Gastroesophageal sphincter (tissue), 3 donors: Measurements from ENCODE around the gene CAMKK1.

Source experiments
- EP300 ChIP-seq: sonication (generic); formaldehyde crosslinking; IDR thresholded peaks from one replicate; pipeline ENCODE4 v1.6.1; 2017; ENCODE audit warnings: antibody characterized with exemption, mild to moderate bottlenecking
- POLR2AphosphoS5 ChIP-seq: sonication (generic); formaldehyde crosslinking; IDR thresholded peaks from one replicate; pipeline ENCODE4 v1.6.1; 2017; ENCODE audit warnings: antibody characterized with exemption
- TF ChIP-seq, protein P1 (sequence below), 4 experiments: fragments of 200-600 bp in 2 of 4; fragments of 450-650 bp in 2 of 4; sonication (generic) in 1 of 4; IDR thresholded peaks; one replicate each; pipeline ENCODE4 v1.5.1; 2017 to 2019; ENCODE audit warnings: antibody characterized with exemption in 4 of 4, mild to moderate bottlenecking in 2 of 4, moderate library complexity in 2 of 4

DNA sequence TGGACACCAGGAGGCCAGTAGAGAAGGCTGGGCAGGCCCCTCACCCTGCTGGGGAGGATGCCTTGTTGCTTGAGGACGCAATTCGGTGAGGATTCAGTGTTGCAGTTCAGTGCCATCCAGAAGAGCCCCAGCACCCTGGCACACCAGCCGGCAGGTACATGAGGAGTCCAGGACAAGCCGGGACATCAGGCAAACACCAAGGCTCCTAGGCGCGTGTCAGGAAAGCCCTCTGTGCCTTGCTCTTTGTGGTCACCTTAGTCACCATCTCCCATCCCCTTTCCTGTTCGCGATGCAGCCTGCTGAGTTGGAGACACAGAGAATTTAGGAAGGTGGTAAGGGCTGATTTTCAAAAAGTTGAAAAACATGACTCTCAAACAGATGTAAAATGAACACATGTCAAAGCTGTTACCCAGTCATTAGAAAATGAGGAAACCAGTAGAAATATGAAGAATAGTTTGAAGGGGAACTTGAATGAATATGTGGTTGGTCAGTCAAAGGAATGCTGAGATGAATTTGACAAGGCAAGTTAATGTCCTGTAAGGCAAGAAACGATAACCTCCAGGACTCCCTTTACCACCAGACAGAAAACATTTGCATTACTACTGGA, 44.5 kb downstream of the CAMKK1 start:
- no peak for TF ChIP-seq POLR2AphosphoS5
- TF ChIP-seq, protein P1, sequence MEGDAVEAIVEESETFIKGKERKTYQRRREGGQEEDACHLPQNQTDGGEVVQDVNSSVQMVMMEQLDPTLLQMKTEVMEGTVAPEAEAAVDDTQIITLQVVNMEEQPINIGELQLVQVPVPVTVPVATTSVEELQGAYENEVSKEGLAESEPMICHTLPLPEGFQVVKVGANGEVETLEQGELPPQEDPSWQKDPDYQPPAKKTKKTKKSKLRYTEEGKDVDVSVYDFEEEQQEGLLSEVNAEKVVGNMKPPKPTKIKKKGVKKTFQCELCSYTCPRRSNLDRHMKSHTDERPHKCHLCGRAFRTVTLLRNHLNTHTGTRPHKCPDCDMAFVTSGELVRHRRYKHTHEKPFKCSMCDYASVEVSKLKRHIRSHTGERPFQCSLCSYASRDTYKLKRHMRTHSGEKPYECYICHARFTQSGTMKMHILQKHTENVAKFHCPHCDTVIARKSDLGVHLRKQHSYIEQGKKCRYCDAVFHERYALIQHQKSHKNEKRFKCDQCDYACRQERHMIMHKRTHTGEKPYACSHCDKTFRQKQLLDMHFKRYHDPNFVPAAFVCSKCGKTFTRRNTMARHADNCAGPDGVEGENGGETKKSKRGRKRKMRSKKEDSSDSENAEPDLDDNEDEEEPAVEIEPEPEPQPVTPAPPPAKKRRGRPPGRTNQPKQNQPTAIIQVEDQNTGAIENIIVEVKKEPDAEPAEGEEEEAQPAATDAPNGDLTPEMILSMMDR (IDR thresholded peaks at IDR 0.05), result no peak
- TF ChIP-seq EP300, result no peak
